ENCODE data around the gene LAMB4. TPM values are rescaled to one million over a fixed set of nuclear protein-coding genes. Genes with fewer than 3 reads are reported as not detected.
A peak's percentile ranks its signal among the peaks of the same experiment; 100 is the strongest.

LAMB4 gene, protein sequence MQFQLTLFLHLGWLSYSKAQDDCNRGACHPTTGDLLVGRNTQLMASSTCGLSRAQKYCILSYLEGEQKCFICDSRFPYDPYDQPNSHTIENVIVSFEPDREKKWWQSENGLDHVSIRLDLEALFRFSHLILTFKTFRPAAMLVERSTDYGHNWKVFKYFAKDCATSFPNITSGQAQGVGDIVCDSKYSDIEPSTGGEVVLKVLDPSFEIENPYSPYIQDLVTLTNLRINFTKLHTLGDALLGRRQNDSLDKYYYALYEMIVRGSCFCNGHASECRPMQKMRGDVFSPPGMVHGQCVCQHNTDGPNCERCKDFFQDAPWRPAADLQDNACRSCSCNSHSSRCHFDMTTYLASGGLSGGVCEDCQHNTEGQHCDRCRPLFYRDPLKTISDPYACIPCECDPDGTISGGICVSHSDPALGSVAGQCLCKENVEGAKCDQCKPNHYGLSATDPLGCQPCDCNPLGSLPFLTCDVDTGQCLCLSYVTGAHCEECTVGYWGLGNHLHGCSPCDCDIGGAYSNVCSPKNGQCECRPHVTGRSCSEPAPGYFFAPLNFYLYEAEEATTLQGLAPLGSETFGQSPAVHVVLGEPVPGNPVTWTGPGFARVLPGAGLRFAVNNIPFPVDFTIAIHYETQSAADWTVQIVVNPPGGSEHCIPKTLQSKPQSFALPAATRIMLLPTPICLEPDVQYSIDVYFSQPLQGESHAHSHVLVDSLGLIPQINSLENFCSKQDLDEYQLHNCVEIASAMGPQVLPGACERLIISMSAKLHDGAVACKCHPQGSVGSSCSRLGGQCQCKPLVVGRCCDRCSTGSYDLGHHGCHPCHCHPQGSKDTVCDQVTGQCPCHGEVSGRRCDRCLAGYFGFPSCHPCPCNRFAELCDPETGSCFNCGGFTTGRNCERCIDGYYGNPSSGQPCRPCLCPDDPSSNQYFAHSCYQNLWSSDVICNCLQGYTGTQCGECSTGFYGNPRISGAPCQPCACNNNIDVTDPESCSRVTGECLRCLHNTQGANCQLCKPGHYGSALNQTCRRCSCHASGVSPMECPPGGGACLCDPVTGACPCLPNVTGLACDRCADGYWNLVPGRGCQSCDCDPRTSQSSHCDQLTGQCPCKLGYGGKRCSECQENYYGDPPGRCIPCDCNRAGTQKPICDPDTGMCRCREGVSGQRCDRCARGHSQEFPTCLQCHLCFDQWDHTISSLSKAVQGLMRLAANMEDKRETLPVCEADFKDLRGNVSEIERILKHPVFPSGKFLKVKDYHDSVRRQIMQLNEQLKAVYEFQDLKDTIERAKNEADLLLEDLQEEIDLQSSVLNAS (N-terminal part only)
- total RNA-seq (2014; rRNA removed; shearing (Covaris generic)) = not detected in 2 replicates
- not detected in 2 replicates for polyA plus RNA-seq (2016; fragmentation: Nextera tagmentation; extraction: Ambion mirVana)
- long read RNA-seq = 0 reads

DNA sequence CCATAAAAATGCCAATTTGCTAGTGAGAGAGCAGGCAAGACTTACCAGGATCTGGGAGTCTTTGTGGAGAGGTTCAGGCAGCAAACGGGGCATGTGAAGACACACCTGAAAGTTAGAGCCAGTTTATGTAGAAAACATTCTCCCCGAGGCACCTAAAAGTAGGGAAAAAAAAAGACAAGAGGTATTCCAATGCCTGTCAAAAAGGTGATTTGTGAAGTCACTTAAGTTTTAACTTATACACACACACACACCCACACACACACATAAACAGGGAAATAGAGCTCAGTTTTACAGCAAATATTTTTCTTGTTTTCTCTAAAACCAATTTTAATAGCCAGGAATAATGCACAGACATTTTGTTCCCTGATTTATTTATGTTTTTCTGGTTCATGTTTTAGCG, at the start of gene LAMB4:
Gene LAMB4, minus strand, starts transcription at position 101 of the 400 bp plus-strand sequence. CDS start 7,197 bp downstream, outside the sequence.
- Histone ChIP-seq H3K27ac (ENCODE audit: low read depth) (no peak within 1 kb of the TSS), H3K4me3 (no peak within 1 kb of the TSS), H3K9me2 (ENCODE audit: insufficient read depth) (no peaks in the 10 kb centered on the region), H3K36me3 (ENCODE audit: insufficient read depth) (no peaks in the 10 kb centered on the region), H3K79me2 (replicated peaks; ENCODE audit: insufficient read depth) (no peaks in the 10 kb centered on the region), H3K4me1 (ENCODE audit: insufficient read depth) (no peaks in the 10 kb centered on the region), H3F3A (replicated peaks; ENCODE audit: low read depth) (no peaks in the 10 kb centered on the region), H2AFZ (0 out of 2 replicates have a peak within 1 kb of the TSS, but pooled peaks have one; percentile 33), H4K20me1 (replicated peaks; ENCODE audit: insufficient read depth) (no peaks in the 10 kb centered on the region), H3K4me2 (no peak within 1 kb of the TSS), H3K27me3 (ENCODE audit: insufficient read depth) (no peaks in the 10 kb centered on the region)
- no peak for ATAC-seq
- peaks cover 4% of the 10 kb centered on the region; the same call in 2 of the 3 replicates for H3K4me1 Mint-ChIP-seq
- H3K9me3 Mint-ChIP-seq = no peaks in the 10 kb centered on the region
- H3K4me3 Mint-ChIP-seq = no peak within 1 kb of the TSS
- DNase-seq (ENCODE audit: low spot score) = no peak
- H3K27me3 Mint-ChIP-seq (ENCODE audit: insufficient read depth, low read depth, poor library complexity) = no peaks in the 10 kb centered on the region
- H3K27ac Mint-ChIP-seq = no peak within 1 kb of the TSS
- no peaks in the 10 kb centered on the region for H3K36me3 Mint-ChIP-seq (ENCODE audit: low read depth)
- TF ChIP-seq, protein P1, sequence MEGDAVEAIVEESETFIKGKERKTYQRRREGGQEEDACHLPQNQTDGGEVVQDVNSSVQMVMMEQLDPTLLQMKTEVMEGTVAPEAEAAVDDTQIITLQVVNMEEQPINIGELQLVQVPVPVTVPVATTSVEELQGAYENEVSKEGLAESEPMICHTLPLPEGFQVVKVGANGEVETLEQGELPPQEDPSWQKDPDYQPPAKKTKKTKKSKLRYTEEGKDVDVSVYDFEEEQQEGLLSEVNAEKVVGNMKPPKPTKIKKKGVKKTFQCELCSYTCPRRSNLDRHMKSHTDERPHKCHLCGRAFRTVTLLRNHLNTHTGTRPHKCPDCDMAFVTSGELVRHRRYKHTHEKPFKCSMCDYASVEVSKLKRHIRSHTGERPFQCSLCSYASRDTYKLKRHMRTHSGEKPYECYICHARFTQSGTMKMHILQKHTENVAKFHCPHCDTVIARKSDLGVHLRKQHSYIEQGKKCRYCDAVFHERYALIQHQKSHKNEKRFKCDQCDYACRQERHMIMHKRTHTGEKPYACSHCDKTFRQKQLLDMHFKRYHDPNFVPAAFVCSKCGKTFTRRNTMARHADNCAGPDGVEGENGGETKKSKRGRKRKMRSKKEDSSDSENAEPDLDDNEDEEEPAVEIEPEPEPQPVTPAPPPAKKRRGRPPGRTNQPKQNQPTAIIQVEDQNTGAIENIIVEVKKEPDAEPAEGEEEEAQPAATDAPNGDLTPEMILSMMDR (conservative IDR thresholded peaks at IDR 0.05; ENCODE audit: low read depth in 2 of 2) = no peak
- TF ChIP-seq ZNF331 (CRISPR knock-in tag; IDR thresholded peaks at IDR 0.05; ENCODE audit: low read depth) (no peak), EZH2phosphoT487 (IDR thresholded peaks at IDR 0.05; ENCODE audit: unreplicated experiment) (no peak), NANOG (IDR thresholded peaks at IDR 0.05; ENCODE audit: borderline replicate concordance) (no peak), STAT1 (IDR thresholded peaks at IDR 0.05; ENCODE audit: unreplicated experiment) (no peak), POLR2AphosphoS5 (IDR thresholded peaks at IDR 0.05; ENCODE audit: low read depth) (no peak), JUNB (IDR thresholded peaks at IDR 0.05; ENCODE audit: unreplicated experiment) (no peak), CREB1 (CRISPR knock-in tag; IDR thresholded peaks at IDR 0.05; ENCODE audit: low read depth) (no peak)
- TF ChIP-seq, protein P2, sequence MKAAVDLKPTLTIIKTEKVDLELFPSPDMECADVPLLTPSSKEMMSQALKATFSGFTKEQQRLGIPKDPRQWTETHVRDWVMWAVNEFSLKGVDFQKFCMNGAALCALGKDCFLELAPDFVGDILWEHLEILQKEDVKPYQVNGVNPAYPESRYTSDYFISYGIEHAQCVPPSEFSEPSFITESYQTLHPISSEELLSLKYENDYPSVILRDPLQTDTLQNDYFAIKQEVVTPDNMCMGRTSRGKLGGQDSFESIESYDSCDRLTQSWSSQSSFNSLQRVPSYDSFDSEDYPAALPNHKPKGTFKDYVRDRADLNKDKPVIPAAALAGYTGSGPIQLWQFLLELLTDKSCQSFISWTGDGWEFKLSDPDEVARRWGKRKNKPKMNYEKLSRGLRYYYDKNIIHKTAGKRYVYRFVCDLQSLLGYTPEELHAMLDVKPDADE (IDR thresholded peaks at IDR 0.05) = no peak
- TF ChIP-seq, protein P3, sequence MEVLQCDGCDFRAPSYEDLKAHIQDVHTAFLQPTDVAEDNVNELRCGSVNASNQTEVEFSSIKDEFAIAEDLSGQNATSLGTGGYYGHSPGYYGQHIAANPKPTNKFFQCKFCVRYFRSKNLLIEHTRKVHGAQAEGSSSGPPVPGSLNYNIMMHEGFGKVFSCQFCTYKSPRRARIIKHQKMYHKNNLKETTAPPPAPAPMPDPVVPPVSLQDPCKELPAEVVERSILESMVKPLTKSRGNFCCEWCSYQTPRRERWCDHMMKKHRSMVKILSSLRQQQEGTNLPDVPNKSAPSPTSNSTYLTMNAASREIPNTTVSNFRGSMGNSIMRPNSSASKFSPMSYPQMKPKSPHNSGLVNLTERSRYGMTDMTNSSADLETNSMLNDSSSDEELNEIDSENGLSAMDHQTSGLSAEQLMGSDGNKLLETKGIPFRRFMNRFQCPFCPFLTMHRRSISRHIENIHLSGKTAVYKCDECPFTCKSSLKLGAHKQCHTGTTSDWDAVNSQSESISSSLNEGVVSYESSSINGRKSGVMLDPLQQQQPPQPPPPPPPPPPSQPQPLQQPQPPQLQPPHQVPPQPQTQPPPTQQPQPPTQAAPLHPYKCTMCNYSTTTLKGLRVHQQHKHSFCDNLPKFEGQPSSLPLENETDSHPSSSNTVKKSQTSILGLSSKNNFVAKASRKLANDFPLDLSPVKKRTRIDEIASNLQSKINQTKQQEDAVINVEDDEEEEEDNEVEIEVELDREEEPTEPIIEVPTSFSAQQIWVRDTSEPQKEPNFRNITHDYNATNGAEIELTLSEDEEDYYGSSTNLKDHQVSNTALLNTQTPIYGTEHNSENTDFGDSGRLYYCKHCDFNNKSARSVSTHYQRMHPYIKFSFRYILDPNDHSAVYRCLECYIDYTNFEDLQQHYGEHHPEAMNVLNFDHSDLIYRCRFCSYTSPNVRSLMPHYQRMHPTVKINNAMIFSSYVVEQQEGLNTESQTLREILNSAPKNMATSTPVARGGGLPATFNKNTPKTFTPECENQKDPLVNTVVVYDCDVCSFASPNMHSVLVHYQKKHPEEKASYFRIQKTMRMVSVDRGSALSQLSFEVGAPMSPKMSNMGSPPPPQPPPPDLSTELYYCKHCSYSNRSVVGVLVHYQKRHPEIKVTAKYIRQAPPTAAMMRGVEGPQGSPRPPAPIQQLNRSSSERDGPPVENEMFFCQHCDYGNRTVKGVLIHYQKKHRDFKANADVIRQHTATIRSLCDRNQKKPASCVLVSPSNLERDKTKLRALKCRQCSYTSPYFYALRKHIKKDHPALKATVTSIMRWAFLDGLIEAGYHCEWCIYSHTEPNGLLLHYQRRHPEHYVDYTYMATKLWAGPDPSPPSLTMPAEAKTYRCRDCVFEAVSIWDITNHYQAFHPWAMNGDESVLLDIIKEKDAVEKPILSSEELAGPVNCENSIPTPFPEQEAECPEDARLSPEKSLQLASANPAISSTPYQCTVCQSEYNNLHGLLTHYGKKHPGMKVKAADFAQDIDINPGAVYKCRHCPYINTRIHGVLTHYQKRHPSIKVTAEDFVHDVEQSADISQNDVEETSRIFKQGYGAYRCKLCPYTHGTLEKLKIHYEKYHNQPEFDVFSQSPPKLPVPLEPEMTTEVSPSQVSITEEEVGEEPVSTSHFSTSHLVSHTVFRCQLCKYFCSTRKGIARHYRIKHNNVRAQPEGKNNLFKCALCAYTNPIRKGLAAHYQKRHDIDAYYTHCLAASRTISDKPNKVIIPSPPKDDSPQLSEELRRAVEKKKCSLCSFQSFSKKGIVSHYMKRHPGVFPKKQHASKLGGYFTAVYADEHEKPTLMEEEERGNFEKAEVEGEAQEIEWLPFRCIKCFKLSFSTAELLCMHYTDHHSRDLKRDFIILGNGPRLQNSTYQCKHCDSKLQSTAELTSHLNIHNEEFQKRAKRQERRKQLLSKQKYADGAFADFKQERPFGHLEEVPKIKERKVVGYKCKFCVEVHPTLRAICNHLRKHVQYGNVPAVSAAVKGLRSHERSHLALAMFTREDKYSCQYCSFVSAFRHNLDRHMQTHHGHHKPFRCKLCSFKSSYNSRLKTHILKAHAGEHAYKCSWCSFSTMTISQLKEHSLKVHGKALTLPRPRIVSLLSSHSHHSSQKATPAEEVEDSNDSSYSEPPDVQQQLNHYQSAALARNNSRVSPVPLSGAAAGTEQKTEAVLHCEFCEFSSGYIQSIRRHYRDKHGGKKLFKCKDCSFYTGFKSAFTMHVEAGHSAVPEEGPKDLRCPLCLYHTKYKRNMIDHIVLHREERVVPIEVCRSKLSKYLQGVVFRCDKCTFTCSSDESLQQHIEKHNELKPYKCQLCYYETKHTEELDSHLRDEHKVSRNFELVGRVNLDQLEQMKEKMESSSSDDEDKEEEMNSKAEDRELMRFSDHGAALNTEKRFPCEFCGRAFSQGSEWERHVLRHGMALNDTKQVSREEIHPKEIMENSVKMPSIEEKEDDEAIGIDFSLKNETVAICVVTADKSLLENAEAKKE (CRISPR knock-in tag; IDR thresholded peaks at IDR 0.05) = no peak

Data from GM23338 (cell line).